Measurements from ENCODE around the gene ADD1. TPM values are rescaled to one million over a fixed set of nuclear protein-coding genes. Genes with fewer than 3 reads are reported as not detected.

ADD1 gene
- total and polyA plus RNA-seq, 5 experiments from 2014 or later = 129 to 309 (median 151) TPM

- Mint-ChIP-seq H3K9me3 (no peaks in the 10 kb centered on the region), H3K4me1 (peaks cover 18 to 44% (median 36%) of the 10 kb centered on the region in 4 donors), H3K27ac (peak overlapping the region; percentile 63 to 97 (median 93)), H3K27me3 (no peaks in the 10 kb centered on the region), H3K36me3 (peaks cover 0 to 26% (median 0%) of the 10 kb centered on the region in 3 donors), H3K4me3 (peak overlapping the region; percentile 29 to 94 (median 86))
- no peak for ATAC-seq
- no peak for DNase-seq
- POLR2A ChIA-PET = interaction anchor here (0.6 to 1.4 kb wide), 3 partner anchors 9 to 290 kb away, joined by 3 to 5 read pairs (median 3); no protein-coding TSS in a partner anchor
Measured at GRCh38 chr4:2932321-2932950, 88.8 kb downstream of the ADD1 start.

- ATAC-seq = no peak
- POLR2A ChIA-PET = interaction anchor here (0.6 to 0.8 kb wide), 2 partner anchors 169 to 291 kb away, joined by 3 read pairs; no protein-coding TSS in a partner anchor
- no peaks in the 10 kb centered on the region for H3K27me3 Mint-ChIP-seq
- no peak for DNase-seq
- H3K9me3 Mint-ChIP-seq = no peaks in the 10 kb centered on the region
- H3K27ac Mint-ChIP-seq = peak overlapping the region; percentile 66 to 97 (median 93)
- peak overlapping the region; percentile 77 to 94 (median 88) for H3K4me3 Mint-ChIP-seq
- peaks cover 18 to 48% (median 36%) of the 10 kb centered on the region in 4 donors for H3K4me1 Mint-ChIP-seq
- H3K36me3 Mint-ChIP-seq = peaks cover 0 to 23% (median 2%) of the 10 kb centered on the region in 3 donors
Measured at GRCh38 chr4:2932951-2933565, 89.4 kb downstream of the ADD1 start.

GRCh38 chr4:2933566-2934076, 90.0 kb downstream of the ADD1 start:
- POLR2A ChIA-PET = interaction anchor here (0.8 kb wide), 1 partner anchor 170 kb away, joined by 3 read pairs; no protein-coding TSS in a partner anchor
- Mint-ChIP-seq H3K27me3 (no peaks in the 10 kb centered on the region), H3K36me3 (peaks cover 0 to 25% (median 2%) of the 10 kb centered on the region in 3 donors), H3K27ac (peak overlapping the region; percentile 68 to 97 (median 93)), H3K4me3 (peak overlapping the region; percentile 77 to 94 (median 88)), H3K4me1 (peaks cover 18 to 48% (median 36%) of the 10 kb centered on the region in 4 donors), H3K9me3 (no peaks in the 10 kb centered on the region)
- DNase-seq = peak in 1 of 10 donors; percentile 16
- ATAC-seq = peak in 1 of 2 donors; percentile 2

GRCh38 chr4:2934077-2934812, 90.6 kb downstream of the ADD1 start:
- DNase-seq (peak in 8 of 10 donors; percentile 22 to 73 (median 51)), ATAC-seq (peak; percentile 22 to 33)
- Mint-ChIP-seq H3K27me3 (no peaks in the 10 kb centered on the region), H3K27ac (peak overlapping the region in 5 of 10 donors; percentile 83 to 93 (median 85)), H3K4me3 (peak overlapping the region; percentile 33 to 91 (median 78)), H3K4me1 (peaks cover 20 to 47% (median 38%) of the 10 kb centered on the region in 4 donors), H3K36me3 (peaks cover 0 to 25% (median 2%) of the 10 kb centered on the region in 3 donors), H3K9me3 (no peaks in the 10 kb centered on the region)
- POLR2A ChIA-PET = interaction anchor here (0.8 to 2.5 kb wide), 5 partner anchors 10 to 170 kb away, joined by 3 to 28 read pairs (median 7); partner anchors contain the start of genes GRK4 and NOP14

- H3K4me3 Mint-ChIP-seq = peak overlapping the region; percentile 81 to 91 (median 85)
- peak overlapping the region; percentile 76 to 95 (median 92) for H3K27ac Mint-ChIP-seq
- POLR2A ChIA-PET = interaction anchor here (0.8 to 2.5 kb wide), 13 partner anchors 10 to 398 kb away, joined by 3 to 28 read pairs (median 4); partner anchors contain the start of genes GRK4, NOP14 and TNIP2
- peaks cover 20 to 45% (median 38%) of the 10 kb centered on the region in 4 donors for H3K4me1 Mint-ChIP-seq
- DNase-seq (peak; percentile 90 to 99 (median 96)), ATAC-seq (peak; percentile 67 to 75)
- peaks cover 0 to 25% (median 2%) of the 10 kb centered on the region in 3 donors for H3K36me3 Mint-ChIP-seq
- H3K27me3 Mint-ChIP-seq = no peaks in the 10 kb centered on the region
- H3K9me3 Mint-ChIP-seq = no peaks in the 10 kb centered on the region
Measured at GRCh38 chr4:2934813-2935761, 91.4 kb downstream of the ADD1 start.

- Mint-ChIP-seq H3K27ac (peak overlapping the region; percentile 76 to 95 (median 92)), H3K36me3 (peaks cover 0 to 31% (median 2%) of the 10 kb centered on the region in 3 donors), H3K27me3 (no peaks in the 10 kb centered on the region), H3K4me1 (peaks cover 20 to 47% (median 38%) of the 10 kb centered on the region in 4 donors), H3K4me3 (peak overlapping the region; percentile 81 to 91 (median 85)), H3K9me3 (no peaks in the 10 kb centered on the region)
- POLR2A ChIA-PET = interaction anchor here (0.6 to 2.5 kb wide), 11 partner anchors 9 to 399 kb away, joined by 3 to 28 read pairs (median 4); partner anchors contain the start of genes GRK4, NOP14 and TNIP2
- DNase-seq (peak in 1 of 10 donors; percentile 59), ATAC-seq (no peak)
Measured at GRCh38 chr4:2935762-2936743, 92.4 kb downstream of the ADD1 start.

GRCh38 chr4:2936773-2937145, 93.1 kb downstream of the ADD1 start:
- Mint-ChIP-seq H3K27ac (peak overlapping the region; percentile 65 to 95 (median 84)), H3K27me3 (no peaks in the 10 kb centered on the region), H3K4me3 (peak overlapping the region; percentile 31 to 91 (median 84)), H3K4me1 (peaks cover 18 to 44% (median 32%) of the 10 kb centered on the region in 4 donors), H3K36me3 (peaks cover 0 to 37% (median 2%) of the 10 kb centered on the region in 3 donors), H3K9me3 (no peaks in the 10 kb centered on the region)
- no peak for DNase-seq
- POLR2A ChIA-PET = interaction anchor here (1.1 to 2.5 kb wide), 4 partner anchors 12 to 180 kb away, joined by 3 to 28 read pairs (median 10); partner anchors contain the start of genes GRK4, NOP14 and TNIP2
- ATAC-seq = no peak

- H3K36me3 Mint-ChIP-seq = peaks cover 0 to 43% (median 2%) of the 10 kb centered on the region in 3 donors
- H3K9me3 Mint-ChIP-seq = no peaks in the 10 kb centered on the region
- H3K27me3 Mint-ChIP-seq = no peaks in the 10 kb centered on the region
- peak in 1 of 10 donors; percentile 61 for DNase-seq
- H3K4me3 Mint-ChIP-seq = peak overlapping the region in 9 of 10 donors; percentile 31 to 91 (median 86)
- peaks cover 13 to 38% (median 28%) of the 10 kb centered on the region in 4 donors for H3K4me1 Mint-ChIP-seq
- no peak for ATAC-seq
- POLR2A ChIA-PET = interaction anchor here (1.1 kb wide), 1 partner anchor 24 kb away, joined by 3 read pairs; no protein-coding TSS in a partner anchor
- peak overlapping the region; percentile 4 to 95 (median 84) for H3K27ac Mint-ChIP-seq
Measured at GRCh38 chr4:2937146-2937857, 93.7 kb downstream of the ADD1 start.

- Mint-ChIP-seq H3K9me3 (no peaks in the 10 kb centered on the region), H3K27ac (peak overlapping the region in 4 of 10 donors; percentile 19 to 79 (median 58)), H3K4me1 (peaks cover 13 to 32% (median 26%) of the 10 kb centered on the region in 4 donors), H3K4me3 (no peak overlapping the region), H3K36me3 (peaks cover 0 to 47% (median 2%) of the 10 kb centered on the region in 3 donors), H3K27me3 (no peaks in the 10 kb centered on the region)
- ATAC-seq (no peak), DNase-seq (peak in 1 of 10 donors; percentile 36)
- POLR2A ChIA-PET = interaction anchor here (1.1 kb wide), 1 partner anchor 24 kb away, joined by 3 read pairs; no protein-coding TSS in a partner anchor
Measured at GRCh38 chr4:2937986-2938385, 94.3 kb downstream of the ADD1 start.

All from naive thymus-derived CD8-positive, alpha-beta T cell (primary cell).